K562 (cell line): ENCODE data around the gene OPRD1. TPM values are rescaled to one million over a fixed set of nuclear protein-coding genes. Genes with fewer than 3 reads are reported as not detected.

Source experiments
- CCAR2 ChIP-seq: fragments of 200-400 bp; formaldehyde crosslinking; IDR thresholded peaks from 2 replicates; pipeline ENCODE4 v1.6.1; 2017; ENCODE audit warnings: mild to moderate bottlenecking, low read depth, low read length
- CHD1 ChIP-seq: fragments of 200-600 bp; sonication (generic); IDR thresholded peaks from one replicate; pipeline ENCODE4 v1.6.1; 2012; ENCODE audit warnings: mild to moderate bottlenecking, moderate library complexity, low read length, inconsistent platforms
- E2F1 ChIP-seq: sonication (generic); formaldehyde crosslinking; IDR thresholded peaks from 2 replicates; pipeline ENCODE4 v1.8.1; 2023; ENCODE audit warnings: mild to moderate bottlenecking, missing genetic modification reagents, moderate library complexity
- HEY1 ChIP-seq: fragments of 250-450 bp; sonication (Bioruptor Pico); IDR thresholded peaks from 2 replicates; pipeline ENCODE4 v1.5.0; 2020; ENCODE audit warnings: mild to moderate bottlenecking, moderate library complexity, borderline replicate concordance
- LEF1 ChIP-seq: fragments of 450-650 bp; IDR thresholded peaks from 2 replicates; pipeline ENCODE4 v1.6.1; 2016; ENCODE audit warnings: mild to moderate bottlenecking
- NCOA6 ChIP-seq: fragments of 450-650 bp; IDR thresholded peaks from 2 replicates; pipeline ENCODE4 v1.6.1; 2017; ENCODE audit warnings: mild to moderate bottlenecking
- NELFE ChIP-seq: IDR thresholded peaks from 2 replicates; pipeline ENCODE4 v1.6.1; 2011; ENCODE audit warnings: mild to moderate bottlenecking; ENCODE audit not compliant: insufficient read depth, insufficient read length
- NR2C2 ChIP-seq, 2 experiments: fragments of 200-800 bp in 1 of 2; sonication (Bioruptor generic) in 1 of 2; sonication (generic) in 1 of 2; formaldehyde crosslinking in 1 of 2; IDR thresholded peaks; 2 replicates each; pipeline versions ENCODE4 v1.6.1 to v1.8.0; 2016 to 2022; ENCODE audit warnings: mild to moderate bottlenecking in 1 of 2, missing compliant biosample characterization in 1 of 2, missing genetic modification characterization in 1 of 2, missing genetic modification reagents in 1 of 2
- OTX1 ChIP-seq: fragments of 450-650 bp; formaldehyde crosslinking; IDR thresholded peaks from 2 replicates; pipeline ENCODE4 v1.4.0; 2022; ENCODE audit warnings: mild to moderate bottlenecking
- SRF ChIP-seq, 2 experiments: fragments of 250-450, 450-650 bp in 1 of 2; sonication (Bioruptor Pico) in 1 of 2; sonication (generic) in 1 of 2; formaldehyde crosslinking; IDR thresholded peaks; 2 replicates each; pipeline versions ENCODE4 v1.5.0 to v1.5.1; 2020 to 2022; ENCODE audit warnings: mild to moderate bottlenecking in 1 of 2, missing genetic modification reagents in 1 of 2
- SRSF1 ChIP-seq: fragments of 200-400 bp; formaldehyde crosslinking; IDR thresholded peaks from 2 replicates; pipeline ENCODE4 v1.6.1; 2017; ENCODE audit warnings: mild to moderate bottlenecking, low read depth, low read length, moderate library complexity
- STAT5A ChIP-seq: IDR thresholded peaks from 2 replicates; pipeline ENCODE4 v1.6.1; 2012; ENCODE audit warnings: low read length, inconsistent platforms, borderline replicate concordance
- ZNF23 ChIP-seq: fragments of 250-450 bp; sonication (Bioruptor Pico); IDR thresholded peaks from 2 replicates; pipeline ENCODE4 v1.4.0; 2020; ENCODE audit warnings: mild to moderate bottlenecking
- ZNF384 ChIP-seq: IDR thresholded peaks from 2 replicates; pipeline ENCODE4 v1.6.1; 2012; ENCODE audit warnings: low read depth, low read length, improper control_type of control experiment
- ZNF407 ChIP-seq: fragments of 450-650 bp; IDR thresholded peaks from 2 replicates; pipeline ENCODE4 v1.6.1; 2016; ENCODE audit warnings: low read depth
- ZNF717 ChIP-seq: fragments of 250-450 bp; sonication (Bioruptor Pico); IDR thresholded peaks from 2 replicates; pipeline ENCODE4 v1.5.0; 2021
- ZNF778 ChIP-seq: fragments of 450-650 bp; formaldehyde crosslinking; IDR thresholded peaks from 2 replicates; pipeline ENCODE4 v1.4.0; 2020; ENCODE audit warnings: mild to moderate bottlenecking, moderate library complexity
- polyA plus RNA-seq, 8 experiments: library from polyadenylated mRNA; depleted of rRNA in 4 of 8; stranded (reverse) in 5 of 8; unstranded in 3 of 8; fragments of >200 nt; fragmentation: Nextera tagmentation in 2 of 8; fragmentation: Illumina TruSeq in 1 of 8; extraction: Ambion mirVana in 2 of 8; extraction: Trizol in 1 of 8; gene quantifications; 2 replicates each; pipeline versions ENCODE4 v1.2.1 to v1.2.3, GENCODE V29; 2011 to 2014; ENCODE audit warnings: inconsistent platforms in 1 of 8, missing spikeins in 1 of 8
- total RNA-seq, 7 experiments: library from RNA; depleted of rRNA in 6 of 7; stranded (reverse); fragments of >200 nt in 6 of 7; fragmentation: Illumina TruSeq in 2 of 7; extraction: Trizol in 2 of 7; gene quantifications; 2 replicates each; pipeline versions ENCODE4 v1.2.1 to v1.2.3, GENCODE V29; 2011 to 2021; ENCODE audit warnings: low replicate concordance in 1 of 7
- TF ChIP-seq, protein P1 (sequence below): fragments of 250-450 bp; sonication (Bioruptor Pico); IDR thresholded peaks from 2 replicates; pipeline ENCODE4 v1.4.0; 2020; ENCODE audit warnings: borderline replicate concordance

Gene OPRD1
- total and polyA plus RNA-seq, 9 of the 15 experiments (the other 6 are each of a cell fraction or from before 2014, with no cell fraction given): under 0.01 to 0.03 (median under 0.01) TPM; not detected in 6

- no peak for TF ChIP-seq E2F1 (CRISPR knock-in tag)
- no peak for TF ChIP-seq SRSF1
- no peak for TF ChIP-seq STAT5A
- no peak for TF ChIP-seq CHD1
- TF ChIP-seq OTX1 (CRISPR knock-in tag): 0 out of 2 replicates have a peak, but pooled peaks have one; percentile 37
- no peak for TF ChIP-seq ZNF778 (CRISPR knock-in tag)
- TF ChIP-seq HEY1: no peak
- no peak for TF ChIP-seq ZNF717 (CRISPR knock-in tag)
- no peak for TF ChIP-seq NCOA6
- TF ChIP-seq, protein P1, sequence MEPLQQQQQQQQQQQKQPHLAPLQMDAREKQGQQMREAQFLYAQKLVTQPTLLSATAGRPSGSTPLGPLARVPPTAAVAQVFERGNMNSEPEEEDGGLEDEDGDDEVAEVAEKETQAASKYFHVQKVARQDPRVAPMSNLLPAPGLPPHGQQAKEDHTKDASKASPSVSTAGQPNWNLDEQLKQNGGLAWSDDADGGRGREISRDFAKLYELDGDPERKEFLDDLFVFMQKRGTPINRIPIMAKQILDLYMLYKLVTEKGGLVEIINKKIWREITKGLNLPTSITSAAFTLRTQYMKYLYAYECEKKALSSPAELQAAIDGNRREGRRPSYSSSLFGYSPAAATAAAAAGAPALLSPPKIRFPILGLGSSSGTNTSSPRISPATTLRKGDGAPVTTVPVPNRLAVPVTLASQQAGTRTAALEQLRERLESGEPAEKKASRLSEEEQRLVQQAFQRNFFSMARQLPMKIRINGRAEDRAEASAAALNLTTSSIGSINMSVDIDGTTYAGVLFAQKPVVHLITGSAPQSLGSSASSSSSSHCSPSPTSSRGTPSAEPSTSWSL (CRISPR knock-in tag): peak; percentile 64; the same call in 1 of the 2 replicates
- no peak for TF ChIP-seq CCAR2
- no peak for TF ChIP-seq ZNF23 (CRISPR knock-in tag)
- TF ChIP-seq ZNF407: no peak
- no peak for TF ChIP-seq NELFE
- peak; percentile 42; the same call in 1 of the 2 replicates for TF ChIP-seq LEF1
- TF ChIP-seq SRF (CRISPR knock-in tag; IDR thresholded peaks at IDR 0.05): no peak
- no peak for TF ChIP-seq NR2C2 (CRISPR knock-in tag; IDR thresholded peaks at IDR 0.05)
- TF ChIP-seq NR2C2 (tag; IDR thresholded peaks at IDR 0.05): peak; percentile 79
- no peak for TF ChIP-seq ZNF384
Observed at GRCh38 chr1:28886731-28887418, 74.9 kb downstream of the OPRD1 start (continued).
